GM12874 (cell line): Measurements from ENCODE around the gene RAD51B.

Source experiments
- CTCF ChIP-seq: IDR thresholded peaks from 2 replicates; pipeline ENCODE4 v1.5.1; 2011; ENCODE audit warnings: low read depth, mild to moderate bottlenecking, control low read depth, low read length, moderate library complexity; ENCODE audit not compliant: insufficient read depth

RAD51B gene

GRCh38 chr14:68596701-68597100 is 777.1 kb downstream of the RAD51B start:
- TF ChIP-seq CTCF = no peak

- TF ChIP-seq CTCF = no peak
Observed at GRCh38 chr14:68598089-68598488, 778.5 kb downstream of the RAD51B start.

GRCh38 chr14:68598621-68599447 is 779.3 kb downstream of the RAD51B start:
- TF ChIP-seq CTCF = no peak

- no peak for TF ChIP-seq CTCF
Observed at GRCh38 chr14:68599896-68600610, 780.5 kb downstream of the RAD51B start.

- TF ChIP-seq CTCF = no peak
Observed at GRCh38 chr14:68602507-68602906, 782.9 kb downstream of the RAD51B start.

GRCh38 chr14:68603533-68604360 is 784.2 kb downstream of the RAD51B start:
- TF ChIP-seq CTCF = no peak

- TF ChIP-seq CTCF = no peak
Observed at GRCh38 chr14:68604361-68604730, 784.8 kb downstream of the RAD51B start.
